Colonic mucosa (tissue), 4 donors: ENCODE data around the gene TAF3. TPM values are rescaled to one million over a fixed set of nuclear protein-coding genes. Genes with fewer than 3 reads are reported as not detected.

Experiments
- DNase-seq: peaks from one replicate; pipeline ENCODE4 v3.0.0-alpha.2; 2020
- H3K27ac ChIP-seq: fragments of 200-600 bp; one replicate; pipeline ENCODE4 v1.8.0; 2021
- H3K27me3 ChIP-seq: fragments of 200-600 bp; one replicate; pipeline ENCODE4 v1.8.0; 2021
- H3K36me3 ChIP-seq: fragments of 200-600 bp; one replicate; pipeline ENCODE4 v1.8.0; 2021
- H3K4me1 ChIP-seq: fragments of 200-600 bp; one replicate; pipeline ENCODE4 v1.8.0; 2021; ENCODE audit warnings: mild to moderate bottlenecking
- H3K4me3 ChIP-seq: fragments of 200-600 bp; one replicate; pipeline ENCODE4 v1.8.0; 2021
- H3K9ac ChIP-seq, 2 donors: one replicate each; pipeline ENCODE4 v1.7.0; 2013; ENCODE audit warnings: control low read depth in 2 of 2, low read depth in 2 of 2, low read length in 2 of 2
- H3K9me3 ChIP-seq: fragments of 200-600 bp; one replicate; pipeline ENCODE4 v1.8.0; 2021
- intact Hi-C: fragments of 100-400 bp; cut with DNase I; formaldehyde crosslinking; loops from one replicate; pipeline ENCODE4 v1.14.1; 2022
- total RNA-seq, 2 donors: library from RNA; stranded (reverse); fragmentation: NEBNext Ultra II Directional in 1 of 2; extraction: Animal tissue kit (Norgen Biotek cat#: 25700) in 1 of 2; gene quantifications; one replicate each; pipeline ENCODE4 v1.2.1, GENCODE V29; 2021
- TF ChIP-seq, protein P1 (sequence below): fragments of 200-600 bp; IDR thresholded peaks from one replicate; pipeline ENCODE4 v1.8.0; 2022; ENCODE audit warnings: antibody characterized with exemption, mild to moderate bottlenecking
- donor health status: healthy.
- donor health status: DM: no; HTN: no; CAD: no.
- donor health status: DM: no; HTN: no; CAD: no.

TAF3 gene
- total RNA-seq, 2 donors from 2014 or later = 4.4 to 6.3 TPM

DNA sequence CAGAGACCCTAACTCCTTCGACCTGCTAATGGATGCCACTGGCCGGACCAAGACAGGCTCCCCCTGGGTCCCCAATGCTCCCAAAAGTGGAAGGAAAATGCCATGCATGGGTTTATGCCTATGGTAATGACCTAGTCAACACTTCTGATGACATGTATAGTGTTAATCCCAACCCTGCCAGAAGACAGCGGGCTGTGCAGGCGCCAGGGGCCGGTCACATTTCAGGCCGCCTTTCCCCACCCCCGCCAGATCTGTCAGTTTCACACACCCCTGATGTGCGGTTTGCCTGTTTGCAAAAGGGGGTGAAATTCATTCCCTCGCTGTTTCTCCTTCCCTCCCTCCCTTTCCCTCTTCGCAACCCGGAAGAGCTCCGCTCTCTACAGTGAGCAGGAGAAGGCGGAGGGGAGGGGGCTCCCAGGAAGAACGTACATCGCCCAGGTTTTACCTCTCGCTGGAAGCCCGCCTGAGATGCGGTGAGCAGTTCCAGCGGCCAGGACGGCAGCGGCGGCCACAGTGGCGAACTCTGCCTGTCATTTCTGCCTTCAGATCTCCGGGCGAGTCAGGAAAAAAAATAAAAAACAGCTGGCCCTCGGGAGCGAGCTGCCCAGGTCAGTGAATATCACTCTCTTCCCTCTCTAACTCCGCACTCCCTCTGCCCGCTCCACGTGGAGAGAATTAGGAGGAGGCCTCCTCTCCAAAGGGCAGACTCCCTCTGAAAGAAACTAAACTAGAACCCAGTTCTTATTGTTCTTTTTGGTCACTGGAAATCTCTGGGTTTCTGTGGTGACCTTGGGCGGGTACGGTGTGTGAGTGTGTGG, 226.8 kb downstream of the TAF3 start:
- no peak for DNase-seq
- TF ChIP-seq, protein P1, sequence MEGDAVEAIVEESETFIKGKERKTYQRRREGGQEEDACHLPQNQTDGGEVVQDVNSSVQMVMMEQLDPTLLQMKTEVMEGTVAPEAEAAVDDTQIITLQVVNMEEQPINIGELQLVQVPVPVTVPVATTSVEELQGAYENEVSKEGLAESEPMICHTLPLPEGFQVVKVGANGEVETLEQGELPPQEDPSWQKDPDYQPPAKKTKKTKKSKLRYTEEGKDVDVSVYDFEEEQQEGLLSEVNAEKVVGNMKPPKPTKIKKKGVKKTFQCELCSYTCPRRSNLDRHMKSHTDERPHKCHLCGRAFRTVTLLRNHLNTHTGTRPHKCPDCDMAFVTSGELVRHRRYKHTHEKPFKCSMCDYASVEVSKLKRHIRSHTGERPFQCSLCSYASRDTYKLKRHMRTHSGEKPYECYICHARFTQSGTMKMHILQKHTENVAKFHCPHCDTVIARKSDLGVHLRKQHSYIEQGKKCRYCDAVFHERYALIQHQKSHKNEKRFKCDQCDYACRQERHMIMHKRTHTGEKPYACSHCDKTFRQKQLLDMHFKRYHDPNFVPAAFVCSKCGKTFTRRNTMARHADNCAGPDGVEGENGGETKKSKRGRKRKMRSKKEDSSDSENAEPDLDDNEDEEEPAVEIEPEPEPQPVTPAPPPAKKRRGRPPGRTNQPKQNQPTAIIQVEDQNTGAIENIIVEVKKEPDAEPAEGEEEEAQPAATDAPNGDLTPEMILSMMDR = no peak
- no peak overlapping the region for H3K9ac ChIP-seq
- no peak overlapping the region for H3K4me3 ChIP-seq
- H3K4me1 ChIP-seq = peaks cover 6% of the 10 kb centered on the region
- no peak overlapping the region for H3K27ac ChIP-seq
- intact Hi-C loops = no loop called here
- no peaks in the 10 kb centered on the region for H3K9me3 ChIP-seq
- peaks cover 93% of the 10 kb centered on the region for H3K27me3 ChIP-seq
- H3K36me3 ChIP-seq = no peaks in the 10 kb centered on the region

DNA sequence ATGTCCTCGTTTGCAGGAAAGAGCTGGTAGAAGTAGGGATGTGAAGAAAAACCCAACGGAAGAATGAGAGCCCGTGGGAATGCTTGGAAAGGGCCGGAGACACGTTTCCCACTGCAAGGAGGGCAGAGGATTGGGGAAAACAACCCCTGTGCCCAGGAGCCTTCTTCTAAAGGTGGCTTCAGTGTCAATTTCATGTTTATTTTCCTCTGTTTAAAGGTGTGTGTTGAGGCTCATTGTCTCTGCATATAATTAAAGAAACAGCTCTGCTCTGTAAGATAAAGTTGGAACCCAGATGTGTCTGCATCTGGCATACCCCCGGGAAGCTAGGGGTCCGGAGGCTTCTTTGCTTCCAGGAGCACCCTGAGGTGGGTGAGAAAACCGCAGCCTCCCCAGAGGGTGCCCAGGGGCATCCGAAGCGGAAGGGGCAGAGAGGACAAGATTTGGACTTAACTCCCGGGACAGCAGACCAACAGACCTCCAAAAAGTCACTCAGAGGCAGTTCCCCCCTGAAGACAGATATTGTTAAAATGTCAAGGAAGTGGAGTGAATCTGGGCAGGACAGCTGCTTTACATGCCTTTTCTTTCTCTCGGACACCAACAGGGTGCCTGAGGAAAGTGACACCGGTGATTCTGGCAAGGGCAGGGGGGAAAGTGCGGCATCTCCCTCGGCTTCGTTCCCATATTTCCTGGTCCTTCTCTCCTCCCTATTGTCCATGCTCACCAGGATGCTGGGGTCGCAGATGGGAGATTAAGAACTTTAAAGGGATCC, 227.6 kb downstream of the TAF3 start:
- Histone ChIP-seq H3K36me3 (no peaks in the 10 kb centered on the region), H3K4me3 (no peak overlapping the region), H3K4me1 (peaks cover 10% of the 10 kb centered on the region), H3K9me3 (no peaks in the 10 kb centered on the region), H3K9ac (no peak overlapping the region), H3K27me3 (peaks cover 96% of the 10 kb centered on the region), H3K27ac (no peak overlapping the region)
- intact Hi-C loops = no loop called here
- TF ChIP-seq, protein P1 = no peak
- DNase-seq = no peak

DNA sequence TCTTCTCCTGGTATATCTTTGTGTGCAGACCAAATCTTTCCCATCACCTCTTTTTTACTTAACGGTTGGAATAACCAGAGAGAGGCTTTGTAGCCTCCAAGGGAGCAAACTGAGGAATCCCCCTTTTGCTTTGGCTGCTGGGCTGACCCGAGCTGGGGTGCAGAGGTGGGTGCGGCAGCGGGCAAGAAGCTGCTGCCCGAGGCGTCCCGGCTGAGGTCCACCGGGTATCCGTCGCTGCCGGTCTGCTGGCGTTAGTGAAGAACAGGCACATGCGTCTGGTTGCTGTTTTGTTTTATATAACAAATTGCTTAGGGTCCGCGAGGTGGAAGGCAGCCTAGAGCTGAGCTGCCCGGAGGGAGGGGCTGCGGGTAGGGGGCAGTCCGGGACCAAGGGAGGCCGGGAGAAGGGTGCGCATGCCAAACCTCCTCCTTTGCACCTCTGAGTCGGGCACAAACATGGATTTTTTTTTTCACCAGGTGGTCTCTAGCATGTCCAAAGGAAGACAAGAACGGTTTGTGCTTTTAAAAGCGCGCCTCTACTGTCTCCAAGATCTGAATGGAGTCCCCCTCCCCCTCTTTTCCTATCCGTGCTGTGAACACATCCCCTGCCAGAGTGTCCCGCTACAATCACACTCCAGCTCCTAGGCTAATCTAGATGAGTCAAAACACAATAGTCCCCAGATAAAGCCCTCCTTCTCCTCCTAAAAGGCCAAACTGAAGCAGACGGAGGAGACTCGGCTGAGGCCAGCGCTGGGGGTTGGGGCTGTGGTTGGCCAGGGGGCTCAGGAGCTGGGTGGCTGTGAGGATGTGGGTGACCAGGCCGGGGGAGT, 229.4 kb downstream of the TAF3 start:
- H3K36me3 ChIP-seq = no peaks in the 10 kb centered on the region
- intact Hi-C loops = no loop called here
- no peaks in the 10 kb centered on the region for H3K9me3 ChIP-seq
- TF ChIP-seq, protein P1 = no peak
- peaks cover 96% of the 10 kb centered on the region for H3K27me3 ChIP-seq
- peaks cover 13% of the 10 kb centered on the region for H3K4me1 ChIP-seq
- H3K27ac ChIP-seq = no peak overlapping the region
- H3K4me3 ChIP-seq = no peak overlapping the region
- no peak overlapping the region for H3K9ac ChIP-seq
- no peak for DNase-seq

DNA sequence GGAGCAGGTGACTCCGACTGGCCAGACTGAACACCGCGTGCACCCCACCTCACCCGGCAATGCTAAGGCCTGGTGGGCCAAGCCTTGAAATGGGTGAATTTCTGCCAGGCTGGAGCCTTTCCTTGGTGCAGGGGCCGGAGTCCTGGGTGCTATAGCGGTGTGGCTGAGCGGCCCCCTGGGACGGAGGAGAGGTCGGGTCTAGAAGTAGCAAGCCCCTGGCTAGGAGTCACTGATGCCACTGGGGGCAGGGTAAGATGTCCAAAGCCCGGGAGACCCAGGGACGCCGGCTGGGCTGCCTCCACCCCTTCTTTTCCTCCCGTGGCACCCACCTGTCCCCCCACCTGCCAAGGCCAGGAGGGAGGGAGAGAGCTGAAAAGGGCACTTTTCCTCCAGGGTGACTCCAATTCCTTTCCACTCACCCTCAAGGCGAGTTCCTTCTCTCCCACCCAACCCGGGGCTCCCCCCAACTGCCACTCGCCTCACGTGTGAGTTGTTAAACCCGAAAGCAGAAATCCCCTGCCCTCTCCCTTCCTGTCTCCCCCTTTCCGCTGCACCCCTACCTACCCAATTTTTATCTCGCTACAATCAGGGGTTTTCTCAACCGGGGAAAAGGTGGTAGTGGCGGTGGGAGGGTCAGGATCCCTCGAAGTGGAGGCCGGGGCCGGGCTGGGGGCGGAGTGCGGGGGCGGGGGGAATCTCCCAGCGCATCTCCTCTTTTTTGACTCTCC, 230.1 kb downstream of the TAF3 start:
- Histone ChIP-seq H3K9ac (no peak overlapping the region), H3K27ac (no peak overlapping the region), H3K27me3 (peaks cover 95% of the 10 kb centered on the region), H3K9me3 (no peaks in the 10 kb centered on the region), H3K4me3 (no peak overlapping the region), H3K4me1 (peaks cover 18% of the 10 kb centered on the region), H3K36me3 (no peaks in the 10 kb centered on the region)
- intact Hi-C loops = no loop called here
- TF ChIP-seq, protein P1 = no peak
- DNase-seq = no peak
